Gastroesophageal sphincter (tissue), 3 donors: ENCODE measurements around the gene PTPRN2.

ENCODE experiments used
- POLR2A ChIP-seq, 2 donors: fragments of 450-650 bp; IDR thresholded peaks; one replicate each; pipeline ENCODE4 v1.6.1; 2017; ENCODE audit warnings: antibody characterized with exemption in 2 of 2, mild to moderate bottlenecking in 2 of 2, moderate library complexity in 1 of 2
- POLR2AphosphoS5 ChIP-seq: sonication (generic); formaldehyde crosslinking; IDR thresholded peaks from one replicate; pipeline ENCODE4 v1.6.1; 2017; ENCODE audit warnings: antibody characterized with exemption
- TF ChIP-seq, protein P1 (sequence below), 4 experiments: fragments of 200-600 bp in 2 of 4; fragments of 450-650 bp in 2 of 4; sonication (generic) in 1 of 4; IDR thresholded peaks; one replicate each; pipeline ENCODE4 v1.5.1; 2017 to 2019; ENCODE audit warnings: antibody characterized with exemption in 4 of 4, mild to moderate bottlenecking in 2 of 4, moderate library complexity in 2 of 4

DNA sequence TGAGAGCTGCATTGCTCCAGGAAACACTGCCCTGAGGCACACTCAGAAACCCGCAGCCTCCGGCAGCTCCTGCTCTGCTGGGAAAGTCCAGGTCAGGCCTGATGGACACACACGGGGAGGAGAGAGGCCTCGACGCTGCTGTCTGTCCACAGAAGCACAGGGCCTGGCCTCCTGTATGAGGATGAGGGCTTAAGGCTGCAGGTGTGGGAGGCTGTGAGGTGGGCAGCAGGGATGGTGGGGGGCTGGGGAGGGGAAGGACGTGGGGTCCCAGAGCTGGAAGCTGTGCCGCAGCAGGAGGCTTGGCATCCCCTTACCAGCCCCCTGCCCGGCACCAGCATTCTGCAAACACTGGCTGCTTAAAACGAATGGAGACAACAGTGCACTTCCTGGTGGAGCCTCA is 1064.7 kb downstream of the PTPRN2 start:
- TF ChIP-seq, protein P1, sequence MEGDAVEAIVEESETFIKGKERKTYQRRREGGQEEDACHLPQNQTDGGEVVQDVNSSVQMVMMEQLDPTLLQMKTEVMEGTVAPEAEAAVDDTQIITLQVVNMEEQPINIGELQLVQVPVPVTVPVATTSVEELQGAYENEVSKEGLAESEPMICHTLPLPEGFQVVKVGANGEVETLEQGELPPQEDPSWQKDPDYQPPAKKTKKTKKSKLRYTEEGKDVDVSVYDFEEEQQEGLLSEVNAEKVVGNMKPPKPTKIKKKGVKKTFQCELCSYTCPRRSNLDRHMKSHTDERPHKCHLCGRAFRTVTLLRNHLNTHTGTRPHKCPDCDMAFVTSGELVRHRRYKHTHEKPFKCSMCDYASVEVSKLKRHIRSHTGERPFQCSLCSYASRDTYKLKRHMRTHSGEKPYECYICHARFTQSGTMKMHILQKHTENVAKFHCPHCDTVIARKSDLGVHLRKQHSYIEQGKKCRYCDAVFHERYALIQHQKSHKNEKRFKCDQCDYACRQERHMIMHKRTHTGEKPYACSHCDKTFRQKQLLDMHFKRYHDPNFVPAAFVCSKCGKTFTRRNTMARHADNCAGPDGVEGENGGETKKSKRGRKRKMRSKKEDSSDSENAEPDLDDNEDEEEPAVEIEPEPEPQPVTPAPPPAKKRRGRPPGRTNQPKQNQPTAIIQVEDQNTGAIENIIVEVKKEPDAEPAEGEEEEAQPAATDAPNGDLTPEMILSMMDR (IDR thresholded peaks at IDR 0.05): no peak
- no peak for TF ChIP-seq POLR2A (IDR thresholded peaks at IDR 0.05)
- TF ChIP-seq POLR2AphosphoS5: no peak
